ENCODE results near the gene UBE4B.
"Not testable (repeated sequence)": the region's sequence is repeated elsewhere in the genome, so short reads cannot be mapped to it uniquely, and the experiment has no call there.

Gene UBE4B

DNA sequence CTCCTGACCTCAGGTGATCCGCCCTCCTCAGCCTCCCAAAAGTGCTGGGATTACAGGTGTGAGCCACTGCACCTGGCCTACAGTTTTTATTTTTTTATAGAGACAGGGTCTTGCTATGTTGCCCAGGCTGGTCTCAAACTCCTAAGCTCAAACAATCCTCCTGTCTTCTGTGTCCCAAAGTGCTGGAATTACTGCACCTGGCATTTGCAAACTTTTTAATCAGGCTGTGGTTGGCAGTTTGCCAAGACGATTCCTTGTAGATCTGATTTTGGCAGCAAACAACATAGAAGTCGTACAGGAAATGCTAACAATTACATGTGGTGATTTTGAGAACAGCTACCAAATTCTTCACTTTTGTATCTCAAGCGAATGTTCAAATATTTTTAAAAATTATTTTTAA, 25.6 kb upstream of the UBE4B start:
- no peak overlapping the region for H3K27ac ChIP-seq (ENCODE audit: low read depth, low read length, severe bottlenecking)
- H3K36me3 ChIP-seq (ENCODE audit: control insufficient read depth, insufficient read depth, low read length) = no peaks in the 10 kb centered on the region
- H3K9me3 ChIP-seq (ENCODE audit: control insufficient read depth, low read length) = no peaks in the 10 kb centered on the region
- H3K4me1 ChIP-seq (ENCODE audit: control insufficient read depth, insufficient read depth, low read length, poor library complexity, severe bottlenecking) = no peaks in the 10 kb centered on the region
- WGBS, 2 experiments (ENCODE audit: insufficient coverage in 2 of 2) = 67 to 96% methylated on average over 2 to 3 of the region's 4 CpGs
- no peak overlapping the region for H3K4me3 ChIP-seq (ENCODE audit: extremely low read depth, insufficient read depth, low read length, poor library complexity, severe bottlenecking)

- H3K9me3 ChIP-seq (ENCODE audit: control insufficient read depth, low read length) = no peaks in the 10 kb centered on the region
- no peak overlapping the region for H3K27ac ChIP-seq (ENCODE audit: low read depth, low read length, severe bottlenecking)
- no peak overlapping the region for H3K4me3 ChIP-seq (ENCODE audit: extremely low read depth, insufficient read depth, low read length, poor library complexity, severe bottlenecking)
- H3K4me1 ChIP-seq (ENCODE audit: control insufficient read depth, insufficient read depth, low read length, poor library complexity, severe bottlenecking) = no peaks in the 10 kb centered on the region
- WGBS, 2 experiments (ENCODE audit: insufficient coverage in 2 of 2) = 83 to 94% methylated on average over 2 of the region's 5 CpGs
- H3K36me3 ChIP-seq (ENCODE audit: control insufficient read depth, insufficient read depth, low read length) = no peaks in the 10 kb centered on the region
Observed at GRCh38 chr1:10014016-10014415, 18.7 kb upstream of the UBE4B start.

- no peaks in the 10 kb centered on the region for H3K4me1 ChIP-seq (ENCODE audit: control insufficient read depth, insufficient read depth, low read length, poor library complexity, severe bottlenecking)
- no peak overlapping the region for H3K27ac ChIP-seq (ENCODE audit: low read depth, low read length, severe bottlenecking)
- no peaks in the 10 kb centered on the region for H3K36me3 ChIP-seq (ENCODE audit: control insufficient read depth, insufficient read depth, low read length)
- H3K4me3 ChIP-seq (ENCODE audit: extremely low read depth, insufficient read depth, low read length, poor library complexity, severe bottlenecking) = no peak overlapping the region
- H3K9me3 ChIP-seq (ENCODE audit: control insufficient read depth, low read length) = no peaks in the 10 kb centered on the region
Observed at GRCh38 chr1:10019561-10019960, 13.2 kb upstream of the UBE4B start.

GRCh38 chr1:10020086-10020485, 12.7 kb upstream of the UBE4B start:
- Histone ChIP-seq H3K4me1 (ENCODE audit: control insufficient read depth, insufficient read depth, low read length, poor library complexity, severe bottlenecking) (no peaks in the 10 kb centered on the region), H3K4me3 (ENCODE audit: extremely low read depth, insufficient read depth, low read length, poor library complexity, severe bottlenecking) (no peak overlapping the region), H3K9me3 (ENCODE audit: control insufficient read depth, low read length) (no peaks in the 10 kb centered on the region), H3K27ac (ENCODE audit: low read depth, low read length, severe bottlenecking) (no peak overlapping the region), H3K36me3 (ENCODE audit: control insufficient read depth, insufficient read depth, low read length) (no peaks in the 10 kb centered on the region)
- 100% methylated on average over 1 of the region's 3 CpGs for WGBS, 2 experiments (ENCODE audit: insufficient coverage in 2 of 2)

DNA sequence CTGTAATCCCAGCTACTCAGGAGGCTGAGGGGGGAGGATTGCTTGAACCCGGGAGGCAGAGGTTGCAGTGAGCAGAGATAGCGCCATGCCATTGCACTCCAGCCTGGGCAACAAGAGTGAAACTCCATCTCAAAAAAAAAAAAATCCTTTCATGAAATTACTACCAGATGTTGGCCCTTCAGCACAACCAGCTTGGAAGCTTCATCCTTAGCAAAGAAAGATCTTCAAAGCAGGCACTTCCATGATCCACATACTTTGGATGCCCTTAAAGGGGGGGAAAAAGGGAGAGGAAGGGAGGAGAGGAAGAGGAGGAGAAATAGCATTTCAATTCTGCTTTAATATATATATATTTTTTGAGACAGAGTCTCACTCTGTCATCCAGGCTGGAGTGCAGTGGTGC, 12.1 kb upstream of the UBE4B start:
- not testable (repeated sequence) for H3K36me3 ChIP-seq (ENCODE audit: control insufficient read depth, insufficient read depth, low read length); H3K27ac ChIP-seq (ENCODE audit: low read depth, low read length, severe bottlenecking); H3K9me3 ChIP-seq (ENCODE audit: control insufficient read depth, low read length); H3K4me1 ChIP-seq (ENCODE audit: control insufficient read depth, insufficient read depth, low read length, poor library complexity, severe bottlenecking); H3K4me3 ChIP-seq (ENCODE audit: extremely low read depth, insufficient read depth, low read length, poor library complexity, severe bottlenecking)
- 88% methylated on average over 1 of the region's 2 CpGs; no CpG with 5 or more reads in 1 of the 2 experiments for WGBS, 2 experiments (ENCODE audit: insufficient coverage in 2 of 2)

- H3K36me3 ChIP-seq (ENCODE audit: control insufficient read depth, insufficient read depth, low read length); H3K27ac ChIP-seq (ENCODE audit: low read depth, low read length, severe bottlenecking); H3K4me1 ChIP-seq (ENCODE audit: control insufficient read depth, insufficient read depth, low read length, poor library complexity, severe bottlenecking); H3K9me3 ChIP-seq (ENCODE audit: control insufficient read depth, low read length); H3K4me3 ChIP-seq (ENCODE audit: extremely low read depth, insufficient read depth, low read length, poor library complexity, severe bottlenecking): not testable (repeated sequence)
- 100% methylated on average over 2 of the region's 4 CpGs; no CpG with 5 or more reads in 1 of the 2 experiments for WGBS, 2 experiments (ENCODE audit: insufficient coverage in 2 of 2)
Observed at GRCh38 chr1:10021992-10022391, 10.8 kb upstream of the UBE4B start.

GRCh38 chr1:10022656-10023055, 10.1 kb upstream of the UBE4B start:
- Histone ChIP-seq H3K36me3 (ENCODE audit: control insufficient read depth, insufficient read depth, low read length) (no peaks in the 10 kb centered on the region), H3K4me3 (ENCODE audit: extremely low read depth, insufficient read depth, low read length, poor library complexity, severe bottlenecking) (no peak overlapping the region), H3K27ac (ENCODE audit: low read depth, low read length, severe bottlenecking) (no peak overlapping the region), H3K9me3 (ENCODE audit: control insufficient read depth, low read length) (no peaks in the 10 kb centered on the region), H3K4me1 (ENCODE audit: control insufficient read depth, insufficient read depth, low read length, poor library complexity, severe bottlenecking) (no peaks in the 10 kb centered on the region)
- 89 to 98% methylated on average over 5 to 7 of the region's 7 CpGs for WGBS, 2 experiments (ENCODE audit: insufficient coverage in 2 of 2)

DNA sequence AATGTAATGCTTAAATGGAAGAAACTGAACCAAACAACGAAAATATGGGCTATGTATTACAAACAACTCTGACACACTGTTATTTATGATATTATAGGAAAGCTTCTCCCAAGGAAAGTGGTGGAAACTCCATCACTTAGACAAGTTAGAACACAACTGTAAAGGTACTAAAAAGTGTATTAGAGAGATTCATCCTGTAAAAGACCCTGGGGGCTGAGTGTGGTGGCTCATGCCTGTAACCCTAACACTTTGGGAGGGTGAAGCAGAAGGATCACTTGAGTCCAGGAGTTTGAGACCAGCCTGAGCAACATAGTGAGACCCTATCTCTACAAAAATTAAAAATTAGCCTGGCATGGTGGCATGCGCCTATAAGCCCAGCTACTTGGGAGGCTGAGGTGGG, 7.4 kb upstream of the UBE4B start:
- Histone ChIP-seq H3K36me3 (ENCODE audit: control insufficient read depth, insufficient read depth, low read length) (no peaks in the 10 kb centered on the region), H3K4me1 (ENCODE audit: control insufficient read depth, insufficient read depth, low read length, poor library complexity, severe bottlenecking) (no peaks in the 10 kb centered on the region), H3K9me3 (ENCODE audit: control insufficient read depth, low read length) (no peaks in the 10 kb centered on the region), H3K27ac (ENCODE audit: low read depth, low read length, severe bottlenecking) (no peak overlapping the region), H3K4me3 (ENCODE audit: extremely low read depth, insufficient read depth, low read length, poor library complexity, severe bottlenecking) (no peak overlapping the region)
- WGBS, 2 experiments (ENCODE audit: insufficient coverage in 2 of 2) = 100% methylated on average over 1 of the region's 2 CpGs; no CpG with 5 or more reads in 1 of the 2 experiments

- Histone ChIP-seq H3K9me3 (ENCODE audit: control insufficient read depth, low read length) (no peaks in the 10 kb centered on the region), H3K4me1 (ENCODE audit: control insufficient read depth, insufficient read depth, low read length, poor library complexity, severe bottlenecking) (peaks cover 6% of the 10 kb centered on the region)
Observed at GRCh38 chr1:10027027-10027426, 5.7 kb upstream of the UBE4B start.

GRCh38 chr1:10028956-10029500, 3.7 kb upstream of the UBE4B start:
- not testable (repeated sequence) for H3K9me3 ChIP-seq (ENCODE audit: control insufficient read depth, low read length); H3K27ac ChIP-seq (ENCODE audit: low read depth, low read length, severe bottlenecking); H3K4me1 ChIP-seq (ENCODE audit: control insufficient read depth, insufficient read depth, low read length, poor library complexity, severe bottlenecking); H3K4me3 ChIP-seq (ENCODE audit: extremely low read depth, insufficient read depth, low read length, poor library complexity, severe bottlenecking); H3K36me3 ChIP-seq (ENCODE audit: control insufficient read depth, insufficient read depth, low read length)
- 95 to 96% methylated on average over 11 to 19 of the region's 24 CpGs for WGBS, 2 experiments (ENCODE audit: insufficient coverage in 2 of 2)

More at GRCh38 chr1:10027027-10027426, 5.7 kb upstream of the UBE4B start:
- Histone ChIP-seq H3K36me3 (ENCODE audit: control insufficient read depth, insufficient read depth, low read length) (no peaks in the 10 kb centered on the region), H3K27ac (ENCODE audit: low read depth, low read length, severe bottlenecking) (no peak overlapping the region), H3K4me3 (ENCODE audit: extremely low read depth, insufficient read depth, low read length, poor library complexity, severe bottlenecking) (no peak overlapping the region)

DNA sequence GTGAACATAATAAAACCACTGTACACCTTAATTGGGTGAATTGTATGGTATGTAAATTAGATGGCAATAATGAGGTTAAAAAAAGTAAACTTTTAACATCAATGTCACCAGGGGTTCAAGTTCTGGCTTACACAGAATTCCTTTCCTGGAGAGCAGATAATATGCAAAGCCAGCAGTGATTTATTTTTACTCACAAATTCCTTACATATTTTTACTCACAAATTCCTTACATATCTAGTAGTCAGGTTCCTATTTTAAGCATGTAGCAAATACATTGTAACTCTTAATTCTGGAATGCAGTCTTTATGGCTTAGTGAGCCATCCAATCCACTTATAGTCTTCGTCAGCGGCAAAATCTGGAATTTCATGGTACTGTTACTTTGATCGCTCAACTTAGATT, 1.3 kb upstream of the UBE4B start:
- no CpG with 5 or more reads among the region's 3 CpGs for WGBS, 2 experiments (ENCODE audit: insufficient coverage in 2 of 2)
- Histone ChIP-seq H3K9me3 (ENCODE audit: control insufficient read depth, low read length) (no peaks in the 10 kb centered on the region), H3K4me3 (ENCODE audit: extremely low read depth, insufficient read depth, low read length, poor library complexity, severe bottlenecking) (no peak overlapping the region)

More for the DNA sequence above, 1.3 kb upstream of the UBE4B start:
- Histone ChIP-seq H3K4me1 (ENCODE audit: control insufficient read depth, insufficient read depth, low read length, poor library complexity, severe bottlenecking) (peaks cover 10% of the 10 kb centered on the region), H3K27ac (ENCODE audit: low read depth, low read length, severe bottlenecking) (no peak overlapping the region), H3K36me3 (ENCODE audit: control insufficient read depth, insufficient read depth, low read length) (peaks cover 1% of the 10 kb centered on the region)

Data from mesodermal cell (in vitro differentiated cells).